ENCODE results near the gene FAM114A1.

The FAM114A1 gene

GRCh38 chr4:38867478-38868058 lies at the start of gene FAM114A1:
Gene FAM114A1 (plus strand): TSS chr4:38867806. CDS start chr4:38878079, 10,273 bp downstream.
- Histone ChIP-seq H4K20me1 (no peaks in the 10 kb centered on the region), H3K36me3 (no peaks in the 10 kb centered on the region), H3K4me2 (peak within 1 kb of the TSS; percentile 67), H3K9ac (no peak within 1 kb of the TSS), H3K27me3 (peaks cover 30% of the 10 kb centered on the region), H3K9me3 (no peaks in the 10 kb centered on the region), H3K4me1 (no peaks in the 10 kb centered on the region), H3K27ac (no peak within 1 kb of the TSS), H3K4me3 (peak within 1 kb of the TSS; percentile 62)
- no peak for TF ChIP-seq Cebpa-rat (IDR thresholded peaks at IDR 0.05)

GRCh38 chr4:38818441-38818976 lies 49.1 kb upstream of the FAM114A1 start:
- Histone ChIP-seq H4K20me1 (no peaks in the 10 kb centered on the region), H3K27ac (no peak overlapping the region), H3K4me3 (no peak overlapping the region), H3K27me3 (no peaks in the 10 kb centered on the region), H3K4me1 (peaks cover 13% of the 10 kb centered on the region; the same call in 1 of the 2 replicates), H3K9me3 (peaks cover 31% of the 10 kb centered on the region), H3K9ac (no peak overlapping the region), H3K36me3 (no peaks in the 10 kb centered on the region), H3K4me2 (no peak overlapping the region)
- TF ChIP-seq Cebpa-rat (IDR thresholded peaks at IDR 0.05): no peak

GRCh38 chr4:38819569-38819968 lies 48.0 kb upstream of the FAM114A1 start:
- Histone ChIP-seq H3K27ac (no peak overlapping the region), H3K9ac (no peak overlapping the region), H3K4me1 (peaks cover 13% of the 10 kb centered on the region; the same call in 1 of the 2 replicates), H4K20me1 (no peaks in the 10 kb centered on the region), H3K36me3 (no peaks in the 10 kb centered on the region), H3K27me3 (no peaks in the 10 kb centered on the region), H3K9me3 (peaks cover 29% of the 10 kb centered on the region), H3K4me3 (no peak overlapping the region), H3K4me2 (no peak overlapping the region)
- no peak for TF ChIP-seq Cebpa-rat (IDR thresholded peaks at IDR 0.05)

GRCh38 chr4:38820329-38821061 lies 47.1 kb upstream of the FAM114A1 start:
- H3K27ac ChIP-seq: no peak overlapping the region
- no peak overlapping the region for H3K9ac ChIP-seq
- H4K20me1 ChIP-seq: no peaks in the 10 kb centered on the region
- no peaks in the 10 kb centered on the region for H3K36me3 ChIP-seq
- TF ChIP-seq Cebpa-rat (IDR thresholded peaks at IDR 0.05): peak; percentile 78; the same call in 1 of the 2 replicates
- peaks cover 13% of the 10 kb centered on the region; the same call in 1 of the 2 replicates for H3K4me1 ChIP-seq
- no peak overlapping the region for H3K4me3 ChIP-seq
- H3K27me3 ChIP-seq: no peaks in the 10 kb centered on the region
- peaks cover 20% of the 10 kb centered on the region for H3K9me3 ChIP-seq
- H3K4me2 ChIP-seq: no peak overlapping the region

GRCh38 chr4:38821739-38822138 lies 45.9 kb upstream of the FAM114A1 start:
- Histone ChIP-seq H3K4me3 (no peak overlapping the region), H3K4me1 (peaks cover under 1% of the 10 kb centered on the region; the same call in 1 of the 2 replicates), H3K4me2 (no peak overlapping the region), H3K9me3 (peaks cover 18% of the 10 kb centered on the region), H3K9ac (no peak overlapping the region), H3K27me3 (no peaks in the 10 kb centered on the region), H4K20me1 (no peaks in the 10 kb centered on the region), H3K36me3 (no peaks in the 10 kb centered on the region), H3K27ac (no peak overlapping the region)
- no peak for TF ChIP-seq Cebpa-rat (IDR thresholded peaks at IDR 0.05)

GRCh38 chr4:38822748-38823303 lies 44.8 kb upstream of the FAM114A1 start:
- no peaks in the 10 kb centered on the region for H4K20me1 ChIP-seq
- H3K9ac ChIP-seq: no peak overlapping the region
- H3K4me3 ChIP-seq: no peak overlapping the region
- no peaks in the 10 kb centered on the region for H3K27me3 ChIP-seq
- H3K9me3 ChIP-seq: peaks cover 18% of the 10 kb centered on the region
- H3K36me3 ChIP-seq: no peaks in the 10 kb centered on the region
- no peaks in the 10 kb centered on the region for H3K4me1 ChIP-seq
- no peak overlapping the region for H3K4me2 ChIP-seq
- TF ChIP-seq Cebpa-rat (IDR thresholded peaks at IDR 0.05): no peak
- no peak overlapping the region for H3K27ac ChIP-seq

GRCh38 chr4:38823766-38824165 lies 43.8 kb upstream of the FAM114A1 start:
- peaks cover 18% of the 10 kb centered on the region for H3K9me3 ChIP-seq
- H4K20me1 ChIP-seq: no peaks in the 10 kb centered on the region
- no peaks in the 10 kb centered on the region for H3K36me3 ChIP-seq
- H3K9ac ChIP-seq: no peak overlapping the region
- no peaks in the 10 kb centered on the region for H3K27me3 ChIP-seq
- no peak overlapping the region for H3K4me3 ChIP-seq
- no peaks in the 10 kb centered on the region for H3K4me1 ChIP-seq
- TF ChIP-seq Cebpa-rat (IDR thresholded peaks at IDR 0.05): no peak
- no peak overlapping the region for H3K27ac ChIP-seq
- no peak overlapping the region for H3K4me2 ChIP-seq

- Histone ChIP-seq H3K4me1 (no peaks in the 10 kb centered on the region), H3K9me3 (peaks cover 13% of the 10 kb centered on the region), H3K4me3 (no peak overlapping the region), H4K20me1 (no peaks in the 10 kb centered on the region), H3K36me3 (no peaks in the 10 kb centered on the region), H3K9ac (no peak overlapping the region), H3K4me2 (no peak overlapping the region), H3K27me3 (no peaks in the 10 kb centered on the region), H3K27ac (no peak overlapping the region)
- no peak for TF ChIP-seq Cebpa-rat (IDR thresholded peaks at IDR 0.05)
Observed at GRCh38 chr4:38829237-38829636, 38.4 kb upstream of the FAM114A1 start.

- no peak overlapping the region for H3K4me3 ChIP-seq
- no peaks in the 10 kb centered on the region for H3K36me3 ChIP-seq
- TF ChIP-seq Cebpa-rat (IDR thresholded peaks at IDR 0.05): no peak
- no peaks in the 10 kb centered on the region for H4K20me1 ChIP-seq
- no peaks in the 10 kb centered on the region for H3K27me3 ChIP-seq
- peaks cover 26% of the 10 kb centered on the region for H3K9me3 ChIP-seq
- no peak overlapping the region for H3K9ac ChIP-seq
- no peak overlapping the region for H3K27ac ChIP-seq
- H3K4me2 ChIP-seq: no peak overlapping the region
- H3K4me1 ChIP-seq: no peaks in the 10 kb centered on the region
Observed at GRCh38 chr4:38831653-38832052, 36.0 kb upstream of the FAM114A1 start.

- H3K36me3 ChIP-seq: no peaks in the 10 kb centered on the region
- peaks cover 31% of the 10 kb centered on the region for H3K9me3 ChIP-seq
- H3K4me3 ChIP-seq: no peak overlapping the region
- no peak for TF ChIP-seq Cebpa-rat (IDR thresholded peaks at IDR 0.05)
- H3K27me3 ChIP-seq: no peaks in the 10 kb centered on the region
- no peak overlapping the region for H3K9ac ChIP-seq
- H3K4me1 ChIP-seq: no peaks in the 10 kb centered on the region
- no peak overlapping the region for H3K4me2 ChIP-seq
- H4K20me1 ChIP-seq: no peaks in the 10 kb centered on the region
- H3K27ac ChIP-seq: no peak overlapping the region
Observed at GRCh38 chr4:38832206-38832605, 35.4 kb upstream of the FAM114A1 start.

All from BLaER1 (cell line).